IMR-90 (cell line): Measurements from ENCODE around the gene TOB2. TPM values are rescaled to one million over a fixed set of nuclear protein-coding genes. Genes with fewer than 3 reads are reported as not detected.

Experiments used
- ATAC-seq: fragments of 200-7000 bp; cut with Tn5 transposase; 2 replicates; pipeline ENCODE4 v1.9.1; 2020; ENCODE audit warnings: low read depth, mild to moderate bottlenecking, moderate library complexity
- BruUV-seq: library from RNA; stranded (reverse); fragments of 400-500 nt; replicated peaks from 2 replicates; lab custom pipeline; 2021; lab: Mats Ljungman, UMichigan
- CTCF ChIA-PET: fragments of 300-600 bp; formaldehyde crosslinking; extraction: SDS; loops from one replicate; lab custom pipeline; 2021; ENCODE audit warnings: antibody characterized with exemption; lab: Yijun Ruan, JAX
- POLR2A ChIA-PET: fragments of 300-600 bp; sonication (Branson Sonifier 250); formaldehyde crosslinking; loops from one replicate; lab custom pipeline; 2022; ENCODE audit warnings: antibody characterized with exemption; ENCODE audit not compliant: unreplicated experiment; lab: Charles Lee
- DNase-seq: peaks from one replicate; pipeline ENCODE4 v3.0.0; 2013
- H2AFZ ChIP-seq: replicated peaks from 2 replicates; pipeline ENCODE3; 2013; ENCODE audit warnings: low read length, mild to moderate bottlenecking; ENCODE audit not compliant: poor library complexity
- H2AK5ac ChIP-seq: 2 replicates; pipeline ENCODE4 v1.6.1; 2013; ENCODE audit warnings: low read depth, low read length, inconsistent platforms
- H2AK9ac ChIP-seq: replicated peaks from 2 replicates; pipeline ENCODE3; 2013; ENCODE audit warnings: mild to moderate bottlenecking, low read depth, low read length, moderate library complexity; ENCODE audit not compliant: poor library complexity
- H2BK120ac ChIP-seq: 2 replicates; pipeline ENCODE4 v1.6.1; 2013; ENCODE audit warnings: low read depth, low read length, inconsistent platforms
- H2BK15ac ChIP-seq: 3 replicates; pipeline ENCODE4 v1.6.1; 2013; ENCODE audit warnings: low read depth, low read length, inconsistent platforms
- H2BK20ac ChIP-seq: 2 replicates; pipeline ENCODE4 v1.6.1; 2013; ENCODE audit warnings: low read depth, mild to moderate bottlenecking, inconsistent platforms, low read length, moderate library complexity
- H2BK5ac ChIP-seq: 2 replicates; pipeline ENCODE4 v1.6.1; 2013; ENCODE audit warnings: mild to moderate bottlenecking, low read depth, low read length, inconsistent platforms; ENCODE audit not compliant: poor library complexity, severe bottlenecking
- H3K14ac ChIP-seq: replicated peaks from 2 replicates; pipeline ENCODE4 v1.6.1; 2013; ENCODE audit warnings: low read depth, low read length, inconsistent platforms
- H3K18ac ChIP-seq: 2 replicates; pipeline ENCODE4 v1.6.1; 2013; ENCODE audit warnings: low read depth, low read length, control low read depth
- H3K23ac ChIP-seq: 2 replicates; pipeline ENCODE4 v1.6.1; 2013; ENCODE audit warnings: low read depth, low read length, inconsistent platforms
- H3K27ac ChIP-seq: 2 replicates; pipeline ENCODE4 v1.5.1; 2013; ENCODE audit warnings: mild to moderate bottlenecking, control low read depth, low read length; ENCODE audit not compliant: insufficient read depth
- H3K27me3 ChIP-seq: 2 replicates; pipeline ENCODE4 v1.6.1; 2013; ENCODE audit warnings: low read length; ENCODE audit not compliant: control insufficient read depth, insufficient read depth
- H3K36me3 ChIP-seq: 2 replicates; pipeline ENCODE4 v1.6.1; 2013; ENCODE audit warnings: low read length, mixed read lengths; ENCODE audit not compliant: control insufficient read depth, insufficient read depth
- H3K4ac ChIP-seq: 2 replicates; pipeline ENCODE4 v1.6.1; 2013; ENCODE audit warnings: low read depth, low read length, inconsistent platforms
- H3K4me1 ChIP-seq: 2 replicates; pipeline ENCODE4 v1.6.1; 2013; ENCODE audit warnings: low read length, mixed read lengths; ENCODE audit not compliant: control insufficient read depth, insufficient read depth
- H3K4me2 ChIP-seq: 2 replicates; pipeline ENCODE4 v1.6.1; 2013; ENCODE audit warnings: low read depth, mild to moderate bottlenecking, control low read depth, low read length, moderate library complexity
- H3K4me3 ChIP-seq: 2 replicates; pipeline ENCODE4 v1.5.1; 2013; ENCODE audit warnings: low read depth, mild to moderate bottlenecking, control low read depth, low read length, moderate library complexity; ENCODE audit not compliant: insufficient read depth
- H3K56ac ChIP-seq: 2 replicates; pipeline ENCODE4 v1.6.1; 2013; ENCODE audit warnings: low read length, inconsistent platforms; ENCODE audit not compliant: insufficient read depth; ENCODE audit errors: extremely low read depth
- H3K79me1 ChIP-seq, 2 experiments: 2 replicates each; pipeline ENCODE4 v1.6.1; 2013; ENCODE audit warnings: low read length in 2 of 2, inconsistent platforms in 1 of 2, low read depth in 1 of 2
- H3K9ac ChIP-seq: 2 replicates; pipeline ENCODE4 v1.6.1; 2013; ENCODE audit warnings: low read depth, low read length, control low read depth
- H3K9me1 ChIP-seq: 2 replicates; pipeline ENCODE4 v1.6.1; 2013; ENCODE audit warnings: low read length, inconsistent platforms; ENCODE audit not compliant: insufficient read depth
- H3K9me3 ChIP-seq: 2 replicates; pipeline ENCODE4 v1.6.1; 2013; ENCODE audit warnings: low read length; ENCODE audit not compliant: control insufficient read depth, insufficient read depth
- H4K20me1 ChIP-seq: 2 replicates; pipeline ENCODE4 v1.6.1; 2013; ENCODE audit warnings: low read length, inconsistent platforms; ENCODE audit not compliant: insufficient read depth
- H4K5ac ChIP-seq: 2 replicates; pipeline ENCODE4 v1.6.1; 2013; ENCODE audit warnings: mild to moderate bottlenecking, low read depth, low read length, control low read depth
- H4K8ac ChIP-seq, 2 experiments: 2 replicates each; pipeline ENCODE4 v1.6.1; 2013; ENCODE audit warnings: low read depth in 2 of 2, low read length in 2 of 2, control low read depth in 1 of 2, inconsistent platforms in 1 of 2
- H4K91ac ChIP-seq: 2 replicates; pipeline ENCODE4 v1.6.1; 2013; ENCODE audit warnings: low read depth, low read length, inconsistent platforms; ENCODE audit not compliant: insufficient read depth
- CEBPB ChIP-seq: IDR thresholded peaks from 2 replicates; pipeline ENCODE4 v1.6.1; 2012; ENCODE audit warnings: low read depth, low read length, improper control_type of control experiment
- CHD1 ChIP-seq: IDR thresholded peaks from 2 replicates; pipeline ENCODE4 v1.6.1; 2012; ENCODE audit warnings: low read depth, low read length, improper control_type of control experiment
- CTCF ChIP-seq: conservative IDR thresholded peaks from 2 replicates; pipeline ENCODE4 v1.5.1; 2012; ENCODE audit warnings: mild to moderate bottlenecking, low read depth, low read length, improper control_type of control experiment
- FOS ChIP-seq: fragments of 150-350 bp; IDR thresholded peaks from 2 replicates; pipeline ENCODE4 v1.6.1; 2016; ENCODE audit warnings: low read depth, low read length
- MAFK ChIP-seq: IDR thresholded peaks from 2 replicates; pipeline ENCODE4 v1.6.1; 2012; ENCODE audit warnings: low read depth, low read length, improper control_type of control experiment
- MAZ ChIP-seq: IDR thresholded peaks from 2 replicates; pipeline ENCODE4 v1.6.1; 2012; ENCODE audit warnings: low read depth, mild to moderate bottlenecking, low read length, improper control_type of control experiment, moderate library complexity, borderline replicate concordance
- NFE2L2 ChIP-seq: fragments of 150-350 bp; IDR thresholded peaks from 2 replicates; pipeline ENCODE4 v1.6.1; 2016; ENCODE audit warnings: low read depth, mild to moderate bottlenecking, low read length
- RAD21 ChIP-seq: IDR thresholded peaks from 2 replicates; pipeline ENCODE4 v1.6.1; 2012; ENCODE audit warnings: low read length, improper control_type of control experiment
- RCOR1 ChIP-seq: IDR thresholded peaks from 2 replicates; pipeline ENCODE4 v1.6.1; 2012; ENCODE audit warnings: mild to moderate bottlenecking, low read length, improper control_type of control experiment; ENCODE audit not compliant: insufficient replicate concordance
- RFX5 ChIP-seq: IDR thresholded peaks from 2 replicates; pipeline ENCODE4 v1.8.0; 2012; ENCODE audit warnings: low read depth, mild to moderate bottlenecking, low read length, moderate library complexity
- SMC3 ChIP-seq: fragments of 150-350 bp; IDR thresholded peaks from 2 replicates; pipeline ENCODE4 v1.6.1; 2016; ENCODE audit warnings: low read depth, mild to moderate bottlenecking, antibody characterized with exemption, low read length, moderate library complexity
- USF2 ChIP-seq: fragments of 150-350 bp; IDR thresholded peaks from 2 replicates; pipeline ENCODE4 v1.6.1; 2017; ENCODE audit warnings: mild to moderate bottlenecking, antibody characterized with exemption, low read length, low read depth
- WGBS, 2 experiments: methylation state at CpG; one replicate each; pipeline versions ENCODE4 v1.1.5 to v1.1.7; 2013; ENCODE audit warnings: missing lambda C conversion rate in 2 of 2; ENCODE audit not compliant: insufficient read length in 1 of 2; ENCODE audit errors: extremely low coverage in 2 of 2; 5-methylcytosine and 5-hydroxymethylcytosine counted together
- dilution Hi-C: fragments of 300-500 bp; cut with HindIII; formaldehyde crosslinking; loops from one replicate; pipeline ENCODE4 v1.14.3; 2018; ENCODE audit warnings: low sequenced_read_pairs; ENCODE audit not compliant: unreplicated experiment
- in situ Hi-C: fragments of 300-500 bp; cut with MboI; formaldehyde crosslinking; loops from 3 replicates; pipeline ENCODE4 v1.14.3; 2019; ENCODE audit warnings: low sequenced_read_pairs, inconsistent platforms, mixed read lengths
- intact Hi-C: fragments of 100-400 bp; cut with micrococcal nuclease; formaldehyde crosslinking; loops from 2 replicates; pipeline ENCODE4 v1.10.0; 2022
- polyA plus RNA-seq, 3 experiments: library from polyadenylated mRNA; depleted of rRNA; stranded (reverse); fragments of >200 nt; gene quantifications; 2 replicates each; pipeline ENCODE4 v1.2.3, GENCODE V29; 2012; ENCODE audit warnings: low replicate concordance in 1 of 3
- total RNA-seq: library from RNA; depleted of rRNA; stranded (reverse); fragments of >200 nt; gene quantifications from 2 replicates; pipeline ENCODE4 v1.2.3, GENCODE V29; 2012

The TOB2 gene
- total and polyA plus RNA-seq, 2 of the 4 experiments (the other 2 are of a cell fraction), result 17.4 to 23.3 TPM

GRCh38 chr22:41429951-41430332, 16.7 kb downstream of the TOB2 start:
- H3K14ac ChIP-seq, result no peak overlapping the region
- H3K27ac ChIP-seq, result no peak overlapping the region
- no peak overlapping the region for H3K18ac ChIP-seq
- ChIA-PET CTCF (no interaction called here), POLR2A (no interaction called here)
- no peaks in the 10 kb centered on the region for H3K4me1 ChIP-seq
- TF ChIP-seq CHD1, result no peak
- no peak for TF ChIP-seq SMC3
- no peak for TF ChIP-seq FOS
- TF ChIP-seq RCOR1, result no peak
- TF ChIP-seq USF2, result no peak
- TF ChIP-seq CTCF, result no peak
- TF ChIP-seq MAFK, result no peak
- no peak for TF ChIP-seq MAZ
- no peak for TF ChIP-seq RFX5
- TF ChIP-seq CEBPB, result no peak
- no peak for TF ChIP-seq RAD21
- TF ChIP-seq NFE2L2, result no peak
- no peak overlapping the region for H2AK5ac ChIP-seq
- no peak overlapping the region for H2BK15ac ChIP-seq
- DNase-seq, result no peak
- intact Hi-C loops, result no loop called here
- dilution Hi-C loops, result no loop called here
- no peak overlapping the region for H4K5ac ChIP-seq
- in situ Hi-C loops, result no loop called here
- H4K91ac ChIP-seq, result no peak overlapping the region
- H3K27me3 ChIP-seq, result no peaks in the 10 kb centered on the region
- no peak overlapping the region for H2AFZ ChIP-seq
- H3K9me1 ChIP-seq, result peaks cover 11% of the 10 kb centered on the region
- no peaks in the 10 kb centered on the region for H3K9me3 ChIP-seq
- no peak overlapping the region for H4K8ac ChIP-seq
- H2BK20ac ChIP-seq, result no peak overlapping the region
- 100% methylated on average over 1 of the region's 8 CpGs; no CpG with 5 or more reads in 1 of the 2 experiments for WGBS, 2 experiments
- ATAC-seq, result no peak
- no TSS peak for BruUV-seq
- H3K36me3 ChIP-seq, result peaks cover 29% of the 10 kb centered on the region
- H3K9ac ChIP-seq, result no peak overlapping the region
- no peak overlapping the region for H2AK9ac ChIP-seq
- H3K79me1 ChIP-seq, result peaks cover 9 to 39% of the 10 kb centered on the region in 2 experiments
- H4K20me1 ChIP-seq, result peaks cover 41% of the 10 kb centered on the region
- no peak overlapping the region for H3K4me3 ChIP-seq
- no peak overlapping the region for H2BK120ac ChIP-seq
- H2BK5ac ChIP-seq, result no peak overlapping the region
- H3K4me2 ChIP-seq, result no peak overlapping the region
- no peak overlapping the region for H3K23ac ChIP-seq
- no peak overlapping the region for H3K56ac ChIP-seq
- H3K4ac ChIP-seq, result no peak overlapping the region
